Tibial nerve (tissue), 4 donors: ENCODE measurements around the gene IL11RA. TPM values are rescaled to one million over a fixed set of nuclear protein-coding genes. Genes with fewer than 3 reads are reported as not detected.

Experiments used
- DNase-seq, 2 donors: peaks; one replicate each; pipeline ENCODE4 v3.0.0-alpha.2; 2019; ENCODE audit warnings: low spot score in 2 of 2
- H3K27ac ChIP-seq, 4 donors: fragments of 200-600 bp; sonication (generic) in 3 of 4; one replicate each; pipeline ENCODE4 v1.5.1; 2017 to 2019; ENCODE audit warnings: mild to moderate bottlenecking in 1 of 4
- H3K27me3 ChIP-seq, 2 donors: fragments of 200-600 bp; sonication (generic) in 1 of 2; one replicate each; pipeline versions ENCODE4 v1.5.1 to v1.6.0; 2017 to 2019
- H3K36me3 ChIP-seq, 3 donors: fragments of 200-600 bp; sonication (generic); one replicate each; pipeline ENCODE4 v1.5.1; 2018 to 2019
- H3K4me1 ChIP-seq, 4 donors: fragments of 200-600 bp; sonication (generic) in 3 of 4; one replicate each; pipeline ENCODE4 v1.5.1; 2017 to 2019
- H3K4me3 ChIP-seq, 4 donors: fragments of 200-600 bp; sonication (generic) in 3 of 4; one replicate each; pipeline ENCODE4 v1.5.1; 2017 to 2019; ENCODE audit warnings: mild to moderate bottlenecking in 1 of 4, moderate library complexity in 1 of 4
- H3K9me3 ChIP-seq, 4 donors: fragments of 200-600 bp; sonication (generic) in 3 of 4; one replicate each; pipeline ENCODE4 v1.5.1; 2017 to 2019
- EP300 ChIP-seq, 2 donors: sonication (generic); formaldehyde crosslinking; IDR thresholded peaks; one replicate each; pipeline ENCODE4 v1.6.1; 2017; ENCODE audit warnings: antibody characterized with exemption in 2 of 2, mild to moderate bottlenecking in 1 of 2
- POLR2A ChIP-seq, 2 donors: fragments of 450-650 bp; IDR thresholded peaks; one replicate each; pipeline ENCODE4 v1.6.1; 2017; ENCODE audit warnings: antibody characterized with exemption in 2 of 2, mild to moderate bottlenecking in 2 of 2, moderate library complexity in 2 of 2
- WGBS, 2 donors: methylation state at CpG; one replicate each; pipeline ENCODE4 v1.1.5; 2018; 5-methylcytosine and 5-hydroxymethylcytosine counted together
- total RNA-seq, 4 donors: library from RNA; depleted of rRNA; stranded (reverse); fragments of >200 nt; gene quantifications; one replicate each; pipeline ENCODE4 v1.1.0, GENCODE V29; 2016
- TF ChIP-seq, protein P1 (sequence below), 5 experiments: fragments of 200-600 bp in 3 of 5; fragments of 450-650 bp in 2 of 5; sonication (generic) in 3 of 5; IDR thresholded peaks; one replicate each; pipeline ENCODE4 v1.5.1; 2016 to 2019; ENCODE audit warnings: antibody characterized with exemption in 5 of 5, mild to moderate bottlenecking in 3 of 5, moderate library complexity in 2 of 5

IL11RA gene
- total RNA-seq, 4 donors from 2014 or later: 27.3 to 48.8 (median 39.6) TPM

DNA sequence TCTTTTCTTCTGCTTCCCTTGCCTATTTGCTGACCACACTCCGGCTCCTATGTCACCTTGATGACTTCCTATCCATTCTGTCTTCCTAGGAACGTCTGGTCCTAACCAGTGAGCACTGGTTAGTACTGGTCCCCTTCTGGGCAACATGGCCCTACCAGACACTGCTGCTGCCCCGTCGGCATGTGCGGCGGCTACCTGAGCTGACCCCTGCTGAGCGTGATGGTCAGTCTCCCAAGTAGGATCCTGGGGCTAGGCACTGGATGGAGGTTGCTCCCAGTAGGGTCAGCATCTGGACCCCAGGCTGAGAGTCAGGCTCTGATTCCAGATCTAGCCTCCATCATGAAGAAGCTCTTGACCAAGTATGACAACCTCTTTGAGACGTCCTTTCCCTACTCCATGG is 3.3 kb upstream of the IL11RA start:
- WGBS, 2 donors: 87 to 91% methylated on average over 8 of the region's 8 CpGs
- no peaks in the 10 kb centered on the region for H3K9me3 ChIP-seq
- H3K4me3 ChIP-seq: no peak overlapping the region
- no peak for DNase-seq
- H3K27ac ChIP-seq: peak overlapping the region in 1 of 4 donors; percentile 92
- H3K27me3 ChIP-seq: no peaks in the 10 kb centered on the region
- H3K36me3 ChIP-seq: peaks cover 0 to 23% (median 5%) of the 10 kb centered on the region in 3 donors
- TF ChIP-seq, protein P1, sequence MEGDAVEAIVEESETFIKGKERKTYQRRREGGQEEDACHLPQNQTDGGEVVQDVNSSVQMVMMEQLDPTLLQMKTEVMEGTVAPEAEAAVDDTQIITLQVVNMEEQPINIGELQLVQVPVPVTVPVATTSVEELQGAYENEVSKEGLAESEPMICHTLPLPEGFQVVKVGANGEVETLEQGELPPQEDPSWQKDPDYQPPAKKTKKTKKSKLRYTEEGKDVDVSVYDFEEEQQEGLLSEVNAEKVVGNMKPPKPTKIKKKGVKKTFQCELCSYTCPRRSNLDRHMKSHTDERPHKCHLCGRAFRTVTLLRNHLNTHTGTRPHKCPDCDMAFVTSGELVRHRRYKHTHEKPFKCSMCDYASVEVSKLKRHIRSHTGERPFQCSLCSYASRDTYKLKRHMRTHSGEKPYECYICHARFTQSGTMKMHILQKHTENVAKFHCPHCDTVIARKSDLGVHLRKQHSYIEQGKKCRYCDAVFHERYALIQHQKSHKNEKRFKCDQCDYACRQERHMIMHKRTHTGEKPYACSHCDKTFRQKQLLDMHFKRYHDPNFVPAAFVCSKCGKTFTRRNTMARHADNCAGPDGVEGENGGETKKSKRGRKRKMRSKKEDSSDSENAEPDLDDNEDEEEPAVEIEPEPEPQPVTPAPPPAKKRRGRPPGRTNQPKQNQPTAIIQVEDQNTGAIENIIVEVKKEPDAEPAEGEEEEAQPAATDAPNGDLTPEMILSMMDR (IDR thresholded peaks at IDR 0.05): no peak
- TF ChIP-seq EP300 (IDR thresholded peaks at IDR 0.05) (no peak), POLR2A (IDR thresholded peaks at IDR 0.05) (no peak)
- H3K4me1 ChIP-seq: peaks cover 0 to 59% (median 49%) of the 10 kb centered on the region in 4 donors

DNA sequence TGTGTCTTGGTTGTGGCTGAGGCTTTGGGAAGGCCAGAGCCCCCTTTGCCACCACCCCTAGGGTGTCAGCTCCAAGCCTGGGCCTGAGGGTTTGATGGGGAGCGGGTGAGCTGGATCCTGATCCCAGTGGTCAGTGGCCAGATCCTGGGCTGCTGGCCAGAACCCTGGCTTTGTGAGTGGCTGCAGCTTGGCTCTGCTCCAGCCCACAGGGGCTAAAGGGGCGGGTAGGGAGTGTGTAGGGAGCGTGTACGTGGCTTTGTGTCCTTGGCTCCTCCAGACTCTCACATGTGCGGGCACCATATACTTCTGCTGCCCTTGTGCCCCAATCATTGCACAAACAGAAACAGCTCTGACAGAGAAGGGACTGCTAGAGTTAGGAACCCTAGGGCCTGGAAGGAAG is 1.2 kb upstream of the IL11RA start:
- DNase-seq: no peak
- Histone ChIP-seq H3K4me1 (peaks cover 0 to 79% (median 67%) of the 10 kb centered on the region in 4 donors), H3K27ac (peak overlapping the region; percentile 7 to 91 (median 83)), H3K27me3 (no peaks in the 10 kb centered on the region), H3K9me3 (no peaks in the 10 kb centered on the region), H3K4me3 (no peak overlapping the region), H3K36me3 (peaks cover 0 to 23% (median 5%) of the 10 kb centered on the region in 3 donors)
- TF ChIP-seq, protein P1 (IDR thresholded peaks at IDR 0.05): no peak
- TF ChIP-seq POLR2A (IDR thresholded peaks at IDR 0.05): no peak
- TF ChIP-seq EP300 (IDR thresholded peaks at IDR 0.05): no peak
- WGBS, 2 donors: 18 to 36% methylated on average over 4 to 5 of the region's 5 CpGs

DNA sequence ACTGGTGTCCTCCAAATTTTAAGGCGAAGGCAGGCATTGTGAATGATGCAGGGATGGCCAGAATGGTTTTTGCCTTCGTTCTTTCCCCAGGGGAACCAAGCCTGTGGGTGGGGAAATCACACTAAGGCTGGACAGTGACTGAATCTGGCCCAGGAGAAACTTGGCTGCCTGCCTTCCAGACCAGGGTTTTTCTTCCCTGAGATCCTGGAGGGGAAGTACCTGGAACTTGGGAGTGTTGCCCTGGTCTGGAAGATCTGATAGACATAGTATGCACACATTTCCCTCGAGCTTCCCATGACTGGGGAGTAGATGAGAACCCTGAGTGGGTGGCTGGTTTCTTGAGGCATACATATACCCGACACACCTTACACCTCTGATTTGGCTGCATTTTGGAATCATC is 664 bp upstream of the IL11RA start:
- Histone ChIP-seq H3K9me3 (no peaks in the 10 kb centered on the region), H3K27me3 (no peaks in the 10 kb centered on the region), H3K4me3 (peak overlapping the region; percentile 17 to 48 (median 24)), H3K36me3 (peaks cover 0 to 23% (median 5%) of the 10 kb centered on the region in 3 donors), H3K4me1 (peaks cover 0 to 74% (median 65%) of the 10 kb centered on the region in 4 donors), H3K27ac (peak overlapping the region; percentile 77 to 91 (median 84))
- no peak for DNase-seq
- TF ChIP-seq POLR2A (IDR thresholded peaks at IDR 0.05): no peak
- no peak for TF ChIP-seq EP300 (IDR thresholded peaks at IDR 0.05)
- TF ChIP-seq, protein P1 (IDR thresholded peaks at IDR 0.05): no peak
- 31 to 34% methylated on average over 4 of the region's 4 CpGs for WGBS, 2 donors

DNA sequence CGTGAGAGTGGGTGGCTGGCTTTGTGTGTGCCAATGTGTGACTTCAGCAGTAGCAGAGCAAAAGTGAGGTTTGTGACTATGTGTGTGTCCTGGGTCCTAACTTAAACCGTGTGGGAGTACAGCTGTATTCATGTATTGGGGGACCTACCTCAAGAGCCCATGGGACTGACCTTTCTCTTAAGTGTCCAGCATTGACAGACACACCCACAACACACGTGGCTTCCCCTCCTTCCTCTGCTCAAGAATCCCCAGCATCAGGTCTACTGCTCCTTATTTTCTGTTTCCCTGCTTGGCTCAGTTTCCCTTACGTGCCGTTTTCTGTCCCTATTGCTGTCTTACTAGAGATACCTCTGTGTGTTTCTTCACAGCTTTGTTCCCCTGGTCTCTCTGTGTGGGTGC is 616 bp downstream of the IL11RA start:
- Histone ChIP-seq H3K27ac (peak overlapping the region; percentile 77 to 91 (median 84)), H3K27me3 (no peaks in the 10 kb centered on the region), H3K9me3 (no peaks in the 10 kb centered on the region), H3K4me3 (peak overlapping the region in 3 of 4 donors; percentile 17 to 48 (median 26)), H3K4me1 (peaks cover 0 to 67% (median 59%) of the 10 kb centered on the region in 4 donors), H3K36me3 (peaks cover 0 to 23% (median 5%) of the 10 kb centered on the region in 3 donors)
- TF ChIP-seq EP300 (IDR thresholded peaks at IDR 0.05) (no peak), POLR2A (IDR thresholded peaks at IDR 0.05) (no peak)
- TF ChIP-seq, protein P1 (IDR thresholded peaks at IDR 0.05): no peak
- 8 to 13% methylated on average over 5 of the region's 5 CpGs for WGBS, 2 donors
- DNase-seq: no peak

DNA sequence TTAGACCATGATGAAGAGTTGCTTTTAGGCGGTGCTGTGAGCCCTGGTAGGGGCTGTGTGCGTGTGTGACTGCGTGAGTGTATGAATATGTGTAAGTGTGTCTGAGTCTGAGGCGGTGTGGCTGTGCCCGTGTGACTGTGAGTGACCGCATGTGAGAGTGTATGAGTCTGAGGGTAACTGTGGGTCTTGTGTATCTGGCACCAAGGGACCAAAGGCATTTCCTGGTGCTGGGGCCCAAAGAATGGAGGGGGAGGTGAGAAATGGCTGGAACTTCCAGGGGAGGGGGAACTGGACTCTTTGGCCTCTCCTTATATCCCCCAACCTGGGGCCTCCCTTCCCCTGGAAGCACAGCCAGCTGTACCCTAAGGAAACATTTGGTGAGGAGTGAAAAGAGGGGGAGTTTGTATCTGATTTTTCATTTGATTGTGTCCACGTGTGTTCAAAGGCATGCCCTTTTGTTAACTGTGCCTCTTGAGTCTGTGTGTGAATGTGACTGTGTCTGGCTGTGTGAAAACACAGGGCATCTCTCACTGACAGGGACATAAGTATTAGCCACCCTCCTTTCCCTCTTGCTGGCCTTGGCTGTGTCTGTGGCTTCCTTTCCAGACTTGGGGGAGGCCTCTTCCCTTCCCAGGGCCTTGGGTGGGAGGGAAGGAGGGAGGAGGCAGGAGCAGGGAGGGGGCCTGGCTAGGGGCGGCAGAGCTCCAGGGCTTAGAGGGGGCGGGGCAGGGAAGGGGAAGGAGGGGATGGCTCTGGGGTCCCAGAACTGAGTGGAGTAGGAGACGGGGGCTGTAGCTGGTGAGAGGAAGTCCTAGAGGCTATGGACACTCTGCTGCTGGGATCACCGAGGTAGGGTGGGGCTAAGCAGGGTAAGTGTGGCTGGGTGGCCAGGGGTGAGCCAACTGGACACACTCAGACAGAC is 1.4 kb downstream of the IL11RA start:
- WGBS, 2 donors: 23 to 24% methylated on average over 10 to 11 of the region's 11 CpGs
- peak in 1 of 2 donors; percentile 19 for DNase-seq
- H3K4me1 ChIP-seq: peaks cover 0 to 59% (median 52%) of the 10 kb centered on the region in 4 donors
- TF ChIP-seq, protein P1 (IDR thresholded peaks at IDR 0.05): no peak
- peak in 1 of 2 donors; percentile 25 for TF ChIP-seq EP300 (IDR thresholded peaks at IDR 0.05)
- H3K36me3 ChIP-seq: peaks cover 0 to 19% (median 5%) of the 10 kb centered on the region in 3 donors
- H3K4me3 ChIP-seq: peak overlapping the region in 2 of 4 donors; percentile 8 to 48
- H3K27me3 ChIP-seq: no peaks in the 10 kb centered on the region
- no peaks in the 10 kb centered on the region for H3K9me3 ChIP-seq
- H3K27ac ChIP-seq: peak overlapping the region; percentile 77 to 91 (median 84)
